D721Med (cell line): ENCODE measurements around the gene HDAC4.

Source experiments
- DNase-seq: peaks from one replicate; pipeline ENCODE4 v3.0.0; 2011; ENCODE audit warnings: low spot score; ENCODE audit not compliant: insufficient read length
- FAIRE-seq: peaks from 2 replicates; lab custom pipeline; 2011; peaks lifted over from hg19 to GRCh38; lab: Jason Lieb, UNC
- CTCF ChIP-seq: IDR thresholded peaks from 2 replicates; pipeline ENCODE4 v1.5.1; 2012; ENCODE audit warnings: mild to moderate bottlenecking, control low read depth; ENCODE audit not compliant: insufficient read depth; ENCODE audit errors: missing control alignments

HDAC4 gene

DNA sequence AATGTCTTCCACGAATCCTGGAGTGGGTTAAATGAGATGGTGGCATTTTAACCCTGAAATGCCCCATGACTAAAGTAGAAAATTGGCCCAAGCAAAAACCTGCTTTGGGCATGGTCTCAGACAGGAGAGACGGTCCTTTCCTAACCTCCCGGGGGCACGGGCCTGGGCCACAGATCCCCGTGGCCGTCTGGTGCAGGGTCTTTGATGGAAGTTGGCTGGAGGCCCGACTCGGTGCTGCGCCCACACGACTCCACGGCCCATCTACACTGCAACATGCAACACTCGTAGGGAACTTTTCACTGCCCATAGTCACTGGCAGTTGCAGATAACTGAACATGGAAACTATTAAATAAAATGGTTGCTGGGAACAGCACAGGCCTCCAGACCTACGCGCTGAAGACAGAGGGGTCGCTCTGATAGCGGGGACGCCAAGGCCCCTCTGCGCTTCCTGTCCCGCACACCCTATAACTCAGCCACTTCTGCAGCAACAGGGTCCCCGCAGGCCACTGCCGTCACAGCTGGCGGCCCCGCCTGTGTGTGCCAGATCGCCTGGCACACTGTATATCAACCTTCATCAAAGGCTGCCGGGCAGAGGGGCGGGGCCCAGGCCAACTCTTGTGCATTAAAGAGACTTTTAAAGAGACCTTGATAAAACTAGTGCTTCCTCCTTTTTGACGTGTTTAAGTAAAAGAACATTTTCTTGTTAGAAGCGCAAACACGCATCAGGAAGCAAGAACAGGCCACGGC is 338.8 kb downstream of the HDAC4 start:
- FAIRE-seq = no peak
- no peak for DNase-seq

GRCh38 chr2:239061121-239061666 is 339.6 kb downstream of the HDAC4 start:
- FAIRE-seq = no peak
- DNase-seq = no peak
- no peak for TF ChIP-seq CTCF

More for the DNA sequence above, 338.8 kb downstream of the HDAC4 start:
- no peak for TF ChIP-seq CTCF

DNA sequence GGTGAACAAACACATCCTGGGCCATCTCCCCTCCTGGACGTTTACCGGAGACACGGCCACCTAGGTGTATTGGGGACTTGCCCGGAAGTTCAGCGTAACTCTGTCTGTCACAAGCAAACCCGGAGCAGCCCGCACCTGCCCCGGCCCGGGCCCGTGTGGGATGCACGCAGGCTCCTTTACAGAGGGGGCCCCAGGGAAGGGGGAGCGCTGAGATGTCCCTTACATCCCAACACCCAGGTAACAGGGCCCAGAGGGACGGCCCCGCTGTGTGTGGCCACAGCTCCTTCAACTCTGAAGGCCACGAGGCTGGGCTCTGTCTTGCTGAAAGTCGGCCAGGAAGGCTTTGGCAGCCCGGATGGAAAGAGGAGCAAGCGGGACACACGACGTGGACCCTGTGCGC is 340.1 kb downstream of the HDAC4 start:
- DNase-seq = no peak
- no peak for FAIRE-seq
- no peak for TF ChIP-seq CTCF

- TF ChIP-seq CTCF = no peak
- no peak for DNase-seq
- FAIRE-seq = no peak
These were observed 341.0 kb downstream of the HDAC4 start for GRCh38 chr2:239059854-239060253.

DNA sequence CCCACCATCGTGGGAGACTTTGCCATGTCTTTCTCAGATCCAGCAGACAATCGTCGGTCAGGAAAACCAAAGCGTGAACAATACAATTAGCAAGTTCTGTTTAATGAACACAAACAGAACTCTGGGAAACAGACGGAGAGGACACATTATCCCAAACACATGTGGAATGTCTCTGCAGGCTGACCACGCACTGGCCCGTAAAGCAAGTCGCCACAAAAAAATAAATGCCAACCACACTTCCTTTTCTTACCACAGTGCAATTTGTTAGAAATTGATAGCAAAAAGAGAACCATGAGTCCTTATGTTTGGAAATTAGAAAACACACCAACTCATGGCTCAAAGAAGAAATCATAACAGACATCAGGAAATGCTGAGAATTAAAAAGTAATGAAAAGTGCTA is 342.1 kb downstream of the HDAC4 start:
- FAIRE-seq = no peak
- TF ChIP-seq CTCF = no peak
- no peak for DNase-seq

GRCh38 chr2:239057533-239057932 is 343.3 kb downstream of the HDAC4 start:
- DNase-seq = no peak
- FAIRE-seq = no peak
- TF ChIP-seq CTCF = no peak

DNA sequence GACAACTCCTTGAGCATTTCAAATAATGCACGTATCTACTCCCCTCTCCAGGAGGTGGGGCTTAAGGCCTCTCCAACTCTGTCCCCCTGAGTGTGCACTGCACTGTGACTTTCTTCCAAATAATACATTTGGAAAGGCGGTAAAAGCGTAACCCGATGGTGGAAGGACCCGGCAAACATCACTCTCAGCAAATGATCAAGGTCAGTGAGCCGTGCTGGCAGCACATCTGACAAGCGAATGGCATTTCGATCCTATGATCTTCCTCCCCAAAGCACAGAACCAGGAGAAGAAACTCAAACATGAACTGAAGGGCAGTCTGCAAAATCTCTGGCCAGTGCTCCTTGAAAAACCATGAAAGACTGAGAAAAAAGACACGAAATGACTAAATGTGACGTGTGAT is 344.2 kb downstream of the HDAC4 start:
- FAIRE-seq (no peak), DNase-seq (no peak)
- no peak for TF ChIP-seq CTCF
